Fibroblast of lung (primary cell): Measurements from ENCODE around the gene YES1.

Source experiments
- EZH2 ChIP-seq: IDR thresholded peaks from 2 replicates; pipeline ENCODE4 v1.5.1; 2012; ENCODE audit warnings: low read length, control low read depth, mild to moderate bottlenecking; ENCODE audit errors: missing control alignments
- TF ChIP-seq, protein P1 (sequence below), 2 donors: IDR thresholded peaks in 1 of 2; conservative IDR thresholded peaks in 1 of 2; 1 replicate in 1 of 2; 2 replicates in 1 of 2; pipeline ENCODE4 v1.5.1; 2011 to 2012; ENCODE audit warnings: low read length in 2 of 2, control low read depth in 1 of 2, inconsistent platforms in 1 of 2, low read depth in 1 of 2, mild to moderate bottlenecking in 1 of 2

DNA sequence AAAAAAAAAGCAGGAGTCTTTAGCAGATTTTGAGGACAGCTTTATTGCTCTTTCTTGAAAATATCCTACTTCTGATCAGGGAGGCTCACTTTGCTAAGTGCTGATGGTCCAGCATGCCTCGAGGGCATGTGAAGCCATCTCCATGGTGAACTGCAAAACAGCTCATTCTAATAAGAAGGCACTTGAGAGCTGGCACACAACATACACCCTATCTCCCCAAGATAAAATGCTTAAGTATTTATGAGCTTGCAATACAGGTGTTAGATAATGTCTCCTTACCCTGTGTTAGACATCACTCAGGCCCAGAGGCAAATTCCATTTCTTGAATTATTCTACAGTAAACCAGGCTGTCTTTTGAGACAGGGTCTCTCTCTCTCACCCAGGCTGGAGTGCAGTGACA lies 102.3 kb downstream of the YES1 start:
- TF ChIP-seq, protein P1, sequence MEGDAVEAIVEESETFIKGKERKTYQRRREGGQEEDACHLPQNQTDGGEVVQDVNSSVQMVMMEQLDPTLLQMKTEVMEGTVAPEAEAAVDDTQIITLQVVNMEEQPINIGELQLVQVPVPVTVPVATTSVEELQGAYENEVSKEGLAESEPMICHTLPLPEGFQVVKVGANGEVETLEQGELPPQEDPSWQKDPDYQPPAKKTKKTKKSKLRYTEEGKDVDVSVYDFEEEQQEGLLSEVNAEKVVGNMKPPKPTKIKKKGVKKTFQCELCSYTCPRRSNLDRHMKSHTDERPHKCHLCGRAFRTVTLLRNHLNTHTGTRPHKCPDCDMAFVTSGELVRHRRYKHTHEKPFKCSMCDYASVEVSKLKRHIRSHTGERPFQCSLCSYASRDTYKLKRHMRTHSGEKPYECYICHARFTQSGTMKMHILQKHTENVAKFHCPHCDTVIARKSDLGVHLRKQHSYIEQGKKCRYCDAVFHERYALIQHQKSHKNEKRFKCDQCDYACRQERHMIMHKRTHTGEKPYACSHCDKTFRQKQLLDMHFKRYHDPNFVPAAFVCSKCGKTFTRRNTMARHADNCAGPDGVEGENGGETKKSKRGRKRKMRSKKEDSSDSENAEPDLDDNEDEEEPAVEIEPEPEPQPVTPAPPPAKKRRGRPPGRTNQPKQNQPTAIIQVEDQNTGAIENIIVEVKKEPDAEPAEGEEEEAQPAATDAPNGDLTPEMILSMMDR (conservative IDR thresholded peaks at IDR 0.05 in 1 of 2, IDR thresholded peaks at IDR 0.05 in 1 of 2; ENCODE audit: low read depth in 1 of 2, low read length in 2 of 2) = no peak
- no peak for TF ChIP-seq EZH2
